HUES48 (cell line): ENCODE data around the gene KCNJ12.
"Not testable (repeated sequence)": the region's sequence is repeated elsewhere in the genome, so short reads cannot be mapped to it uniquely, and the experiment has no call there.

Experiments
- H3K27ac ChIP-seq: one replicate; pipeline ENCODE4 v1.7.0; 2013; ENCODE audit warnings: low read depth, low read length, inconsistent platforms
- H3K27me3 ChIP-seq: 2 replicates; pipeline ENCODE4 v1.6.1; 2013; ENCODE audit warnings: mild to moderate bottlenecking, low read length; ENCODE audit not compliant: control insufficient read depth, insufficient read depth
- H3K36me3 ChIP-seq: 2 replicates; pipeline ENCODE4 v1.6.1; 2013; ENCODE audit warnings: low read length; ENCODE audit not compliant: control insufficient read depth, insufficient read depth
- H3K4me1 ChIP-seq: 2 replicates; pipeline ENCODE4 v1.6.1; 2013; ENCODE audit warnings: mild to moderate bottlenecking, low read length; ENCODE audit not compliant: control insufficient read depth, insufficient read depth
- H3K4me3 ChIP-seq: 2 replicates; pipeline ENCODE4 v1.5.1; 2013; ENCODE audit warnings: mild to moderate bottlenecking, low read depth, low read length
- H3K9ac ChIP-seq: 2 replicates; pipeline ENCODE4 v1.6.1; 2013; ENCODE audit warnings: mild to moderate bottlenecking, low read depth, low read length, moderate library complexity
- H3K9me3 ChIP-seq: 2 replicates; pipeline ENCODE4 v1.6.1; 2013; ENCODE audit warnings: low read length; ENCODE audit not compliant: control insufficient read depth, insufficient read depth

KCNJ12 gene

GRCh38 chr17:21341925-21342540, 34.1 kb upstream of the KCNJ12 start:
- not testable (repeated sequence) for H3K9me3 ChIP-seq, H3K9ac ChIP-seq, H3K27me3 ChIP-seq, H3K4me1 ChIP-seq, H3K36me3 ChIP-seq, H3K4me3 ChIP-seq, H3K27ac ChIP-seq

- H3K9me3 ChIP-seq, H3K27me3 ChIP-seq, H3K4me1 ChIP-seq, H3K36me3 ChIP-seq, H3K27ac ChIP-seq, H3K9ac ChIP-seq, H3K4me3 ChIP-seq: not testable (repeated sequence)
Observed at GRCh38 chr17:21343061-21343949, 32.9 kb upstream of the KCNJ12 start.

- H3K4me3 ChIP-seq, H3K27me3 ChIP-seq, H3K4me1 ChIP-seq, H3K27ac ChIP-seq, H3K36me3 ChIP-seq, H3K9ac ChIP-seq, H3K9me3 ChIP-seq: not testable (repeated sequence)
Observed at GRCh38 chr17:21344801-21345200, 31.4 kb upstream of the KCNJ12 start.

- Histone ChIP-seq H3K27ac (no peak overlapping the region), H3K4me1 (no peaks in the 10 kb centered on the region), H3K36me3 (no peaks in the 10 kb centered on the region), H3K9ac (no peak overlapping the region), H3K4me3 (no peak overlapping the region), H3K9me3 (no peaks in the 10 kb centered on the region; the same call in 1 of the 2 replicates), H3K27me3 (no peaks in the 10 kb centered on the region)
Observed at GRCh38 chr17:21345236-21345635, 30.9 kb upstream of the KCNJ12 start.

GRCh38 chr17:21346107-21346506, 30.1 kb upstream of the KCNJ12 start:
- H3K9me3 ChIP-seq, H3K27me3 ChIP-seq, H3K27ac ChIP-seq, H3K4me3 ChIP-seq, H3K4me1 ChIP-seq, H3K36me3 ChIP-seq, H3K9ac ChIP-seq: not testable (repeated sequence)

GRCh38 chr17:21346651-21347250, 29.4 kb upstream of the KCNJ12 start:
- not testable (repeated sequence) for H3K4me1 ChIP-seq, H3K27ac ChIP-seq, H3K36me3 ChIP-seq

GRCh38 chr17:21347660-21348059, 28.5 kb upstream of the KCNJ12 start:
- H3K4me1 ChIP-seq, H3K9ac ChIP-seq, H3K9me3 ChIP-seq, H3K27ac ChIP-seq, H3K4me3 ChIP-seq, H3K36me3 ChIP-seq, H3K27me3 ChIP-seq: not testable (repeated sequence)

More at GRCh38 chr17:21346651-21347250, 29.4 kb upstream of the KCNJ12 start:
- H3K9me3 ChIP-seq, H3K27me3 ChIP-seq, H3K4me3 ChIP-seq, H3K9ac ChIP-seq: not testable (repeated sequence)

- not testable (repeated sequence) for H3K27ac ChIP-seq, H3K27me3 ChIP-seq, H3K9ac ChIP-seq, H3K4me3 ChIP-seq, H3K36me3 ChIP-seq, H3K4me1 ChIP-seq, H3K9me3 ChIP-seq
Observed at GRCh38 chr17:21348081-21348925, 27.9 kb upstream of the KCNJ12 start.

GRCh38 chr17:21348926-21349261, 27.3 kb upstream of the KCNJ12 start:
- H3K4me3 ChIP-seq, H3K9me3 ChIP-seq, H3K27ac ChIP-seq, H3K27me3 ChIP-seq, H3K9ac ChIP-seq, H3K36me3 ChIP-seq, H3K4me1 ChIP-seq: not testable (repeated sequence)

- H3K9me3 ChIP-seq, H3K27ac ChIP-seq, H3K36me3 ChIP-seq, H3K27me3 ChIP-seq, H3K4me3 ChIP-seq, H3K9ac ChIP-seq, H3K4me1 ChIP-seq: not testable (repeated sequence)
Observed at GRCh38 chr17:21349358-21350050, 26.7 kb upstream of the KCNJ12 start.
